GM12892 (cell line): Measurements from ENCODE around the gene FRA10AC1.

Source experiments
- DNase-seq: peaks from one replicate; pipeline ENCODE4 v3.0.0; 2011; ENCODE audit not compliant: insufficient read length
- FAIRE-seq: peaks from 2 replicates; lab custom pipeline; 2011; peaks lifted over from hg19 to GRCh38; lab: Jason Lieb, UNC
- POLR2A ChIP-seq: IDR thresholded peaks from 2 replicates; pipeline ENCODE4 v1.6.1; 2011; ENCODE audit warnings: low read depth, low read length, control low read depth
- POLR2AphosphoS5 ChIP-seq: IDR thresholded peaks from 2 replicates; pipeline ENCODE4 v1.6.1; 2011; ENCODE audit warnings: low read depth, low read length, control low read depth
- TAF1 ChIP-seq: IDR thresholded peaks from 2 replicates; pipeline ENCODE4 v1.6.1; 2011; ENCODE audit warnings: low read depth, mild to moderate bottlenecking, control low read depth, low read length, borderline replicate concordance

The FRA10AC1 gene

DNA sequence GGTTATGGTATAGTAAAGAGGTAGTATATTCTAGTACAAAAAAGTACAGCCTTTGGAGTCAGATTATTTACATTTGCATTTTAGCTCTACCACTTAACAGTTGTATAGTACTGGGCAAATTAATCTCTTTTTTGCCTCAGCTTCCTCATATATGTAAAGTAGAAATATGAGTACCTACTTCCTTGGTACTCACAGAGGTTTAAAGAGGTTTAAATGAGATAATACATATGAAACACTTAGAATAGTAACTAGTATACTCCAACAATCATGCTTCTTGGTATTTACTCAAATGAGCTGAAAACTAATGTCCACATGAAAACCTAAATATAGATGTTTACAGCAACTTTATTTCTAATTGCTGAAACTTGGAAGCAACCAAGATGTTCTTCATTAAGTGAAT, 14.7 kb downstream of the FRA10AC1 start:
- FAIRE-seq (no peak), DNase-seq (no peak)
- no peak for TF ChIP-seq POLR2A
- no peak for TF ChIP-seq TAF1
- no peak for TF ChIP-seq POLR2AphosphoS5

- TF ChIP-seq POLR2A (no peak), POLR2AphosphoS5 (no peak), TAF1 (no peak)
- FAIRE-seq (no peak), DNase-seq (no peak)
These were observed 21.9 kb downstream of the FRA10AC1 start for GRCh38 chr10:93680412-93681047.

DNA sequence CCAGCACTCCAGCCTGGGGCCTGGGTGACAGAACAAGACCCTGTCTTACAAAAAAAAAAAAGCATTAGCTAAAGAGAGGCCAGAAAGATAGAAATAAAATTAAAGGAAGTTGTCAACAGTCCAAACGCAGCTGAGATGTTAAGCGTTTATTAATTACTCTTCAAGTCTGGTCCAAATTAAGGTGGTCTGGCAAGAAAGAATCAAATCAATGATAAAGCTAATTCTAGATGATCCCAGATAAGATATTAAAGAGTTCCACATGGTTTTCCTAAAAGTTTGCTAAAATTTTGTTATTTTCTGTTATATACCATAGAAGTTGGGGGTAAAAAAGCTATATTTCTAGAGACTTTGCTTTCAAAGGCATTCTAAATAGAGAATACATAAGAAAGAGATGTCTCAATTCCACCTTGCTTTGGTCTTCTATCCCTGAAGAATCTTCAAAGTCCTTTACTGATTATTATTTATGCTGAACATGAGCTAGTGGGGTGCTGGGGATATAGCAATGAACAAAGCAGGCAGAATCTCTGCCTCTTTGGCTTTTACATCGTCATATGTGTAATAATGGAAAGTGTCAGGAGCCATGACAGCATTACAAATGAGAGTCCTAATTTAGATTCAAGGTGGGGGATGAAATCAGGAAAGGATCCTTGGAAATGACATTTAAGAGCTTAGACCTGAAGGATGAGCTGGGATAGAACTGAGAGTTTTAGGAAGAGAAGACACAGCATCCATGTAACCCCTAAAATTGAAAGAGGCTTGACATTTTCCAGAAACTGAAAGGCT, 23.4 kb downstream of the FRA10AC1 start:
- DNase-seq = no peak
- FAIRE-seq = no peak
- TF ChIP-seq TAF1 (no peak), POLR2A (no peak), POLR2AphosphoS5 (no peak)

DNA sequence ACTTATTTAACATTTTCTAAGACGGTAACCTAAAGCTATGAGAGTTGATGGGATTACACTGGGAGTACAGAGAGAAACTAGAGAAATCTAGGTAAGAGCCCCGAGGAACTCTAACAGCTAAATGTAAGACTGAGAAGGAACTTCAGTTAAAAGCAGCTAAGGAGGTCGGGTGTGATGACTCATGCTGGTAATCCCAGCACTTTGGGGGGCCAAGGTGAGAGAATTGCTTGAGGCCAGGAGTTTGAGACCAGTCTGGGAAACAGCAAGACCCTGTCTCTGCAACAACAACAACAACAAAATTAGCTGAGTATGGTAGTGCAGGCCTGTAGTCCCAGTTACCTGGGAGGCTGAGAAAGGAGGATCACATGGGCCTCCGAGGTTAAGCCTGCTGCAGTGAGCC, 24.0 kb downstream of the FRA10AC1 start:
- FAIRE-seq = no peak
- TF ChIP-seq TAF1 (no peak), POLR2A (no peak), POLR2AphosphoS5 (no peak)
- DNase-seq = no peak

GRCh38 chr10:93673791-93674190, 28.6 kb downstream of the FRA10AC1 start:
- TF ChIP-seq TAF1 = no peak
- no peak for TF ChIP-seq POLR2AphosphoS5
- no peak for TF ChIP-seq POLR2A
- FAIRE-seq (no peak), DNase-seq (no peak)

GRCh38 chr10:93672890-93673289, 29.5 kb downstream of the FRA10AC1 start:
- FAIRE-seq (no peak), DNase-seq (no peak)
- TF ChIP-seq TAF1 (no peak), POLR2AphosphoS5 (no peak), POLR2A (no peak)

GRCh38 chr10:93672022-93672678, 30.2 kb downstream of the FRA10AC1 start:
- TF ChIP-seq POLR2A (no peak), POLR2AphosphoS5 (no peak), TAF1 (no peak)
- DNase-seq (no peak), FAIRE-seq (no peak)

- no peak for FAIRE-seq
- TF ChIP-seq POLR2A = no peak
- no peak for TF ChIP-seq POLR2AphosphoS5
- TF ChIP-seq TAF1 = no peak
- no peak for DNase-seq
These were observed 31.4 kb downstream of the FRA10AC1 start for GRCh38 chr10:93671042-93671441.

DNA sequence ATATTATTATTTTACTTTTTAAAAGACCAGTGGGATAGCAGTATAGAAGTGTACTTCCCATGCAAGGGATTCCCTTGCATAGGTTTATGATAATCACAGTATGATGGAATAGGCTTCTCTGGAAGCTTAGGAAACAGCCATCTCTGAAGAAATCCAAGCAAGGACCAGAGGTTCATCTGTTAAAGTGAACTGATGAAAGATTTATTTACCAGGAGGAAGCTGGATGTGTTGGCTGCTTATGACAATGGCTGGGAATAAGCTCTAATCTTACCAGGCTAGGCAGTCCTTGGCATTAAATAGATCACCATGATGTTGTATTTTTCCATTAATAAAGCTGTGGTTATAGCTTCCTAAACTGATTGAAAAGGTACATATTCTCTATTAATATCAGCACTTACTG, 32.0 kb downstream of the FRA10AC1 start:
- no peak for DNase-seq
- FAIRE-seq = no peak
- TF ChIP-seq POLR2AphosphoS5 (no peak), TAF1 (no peak), POLR2A (no peak)

GRCh38 chr10:93667795-93668194, 34.6 kb downstream of the FRA10AC1 start:
- DNase-seq (no peak), FAIRE-seq (no peak)
- no peak for TF ChIP-seq POLR2A

GRCh38 chr10:93666030-93666429, 36.4 kb downstream of the FRA10AC1 start:
- no peak for FAIRE-seq
- DNase-seq = no peak
- TF ChIP-seq TAF1 = no peak
- no peak for TF ChIP-seq POLR2A
- no peak for TF ChIP-seq POLR2AphosphoS5
